Thymus (tissue), 11 donors: ENCODE results near the gene PRLR. TPM values are rescaled to one million over a fixed set of nuclear protein-coding genes. Genes with fewer than 3 reads are reported as not detected.

Experiments
- DNase-seq, 9 donors: peaks; one replicate each; pipeline ENCODE4 v3.0.0-alpha.2; 2013; ENCODE audit warnings: low spot score in 9 of 9, low read depth in 6 of 9, missing footprints in 1 of 9
- H3K27ac ChIP-seq, 2 donors: one replicate each; pipeline ENCODE4 v1.5.1; 2013; ENCODE audit warnings: control low read depth in 1 of 2, low read depth in 1 of 2, low read length in 1 of 2, mild to moderate bottlenecking in 1 of 2, moderate library complexity in 1 of 2
- H3K27me3 ChIP-seq, 2 donors: one replicate each; pipeline ENCODE4 v1.5.1; 2013; ENCODE audit warnings: low read length in 1 of 2; ENCODE audit not compliant: control insufficient read depth in 2 of 2, insufficient read depth in 1 of 2
- H3K36me3 ChIP-seq, 2 donors: one replicate each; pipeline ENCODE4 v1.5.1; 2013; ENCODE audit warnings: low read length in 1 of 2, mild to moderate bottlenecking in 1 of 2, moderate library complexity in 1 of 2; ENCODE audit not compliant: control insufficient read depth in 2 of 2, insufficient read depth in 2 of 2
- H3K4me1 ChIP-seq, 2 donors: one replicate each; pipeline ENCODE4 v1.5.1; 2013; ENCODE audit warnings: low read length in 2 of 2; ENCODE audit not compliant: control insufficient read depth in 2 of 2, insufficient read depth in 2 of 2
- H3K4me3 ChIP-seq, 2 donors: one replicate each; pipeline ENCODE4 v1.5.1; 2013; ENCODE audit warnings: low read length in 2 of 2, control low read depth in 1 of 2, mild to moderate bottlenecking in 1 of 2
- H3K9me3 ChIP-seq, 2 donors: one replicate each; pipeline ENCODE4 v1.5.1; 2013; ENCODE audit warnings: low read length in 1 of 2, mild to moderate bottlenecking in 1 of 2; ENCODE audit not compliant: control insufficient read depth in 2 of 2, insufficient read depth in 1 of 2
- WGBS: extraction: QIAGEN DNeasy Blood & Tissue Kit; methylation state at CpG from one replicate; pipeline ENCODE4 v1.1.7; 2013; 5-methylcytosine and 5-hydroxymethylcytosine counted together
- polyA plus RNA-seq: library from polyadenylated mRNA; stranded (reverse); fragments of 200-250 nt; gene quantifications from one replicate; pipeline ENCODE4 v1.2.3, GENCODE V29; 2013
- total RNA-seq: library from RNA; stranded (reverse); fragments of 120-200 nt; gene quantifications from one replicate; pipeline ENCODE4 v1.2.4, GENCODE V29; 2013
- donor health status: healthy.

Gene PRLR
- total and polyA plus RNA-seq, 2 donors: 0.75 to 1.7 TPM

GRCh38 chr5:35089334-35090314 is 140.7 kb downstream of the PRLR start:
- peak in 8 of 9 donors; percentile 12 to 67 (median 38) for DNase-seq
- Histone ChIP-seq H3K27ac (no peak overlapping the region), H3K36me3 (no peaks in the 10 kb centered on the region), H3K4me1 (no peaks in the 10 kb centered on the region), H3K4me3 (no peak overlapping the region), H3K27me3 (peaks cover 0 to 2% of the 10 kb centered on the region in 2 donors), H3K9me3 (no peaks in the 10 kb centered on the region)
- WGBS: 74% methylated on average over 7 of the region's 7 CpGs

- 85% methylated on average over 3 of the region's 3 CpGs for WGBS
- Histone ChIP-seq H3K4me3 (no peak overlapping the region), H3K27ac (no peak overlapping the region), H3K4me1 (no peaks in the 10 kb centered on the region), H3K27me3 (peaks cover 0 to 2% of the 10 kb centered on the region in 2 donors), H3K36me3 (no peaks in the 10 kb centered on the region), H3K9me3 (no peaks in the 10 kb centered on the region)
- no peak for DNase-seq
Observed at GRCh38 chr5:35087991-35088390, 142.3 kb downstream of the PRLR start.

- no peaks in the 10 kb centered on the region for H3K4me1 ChIP-seq
- no peaks in the 10 kb centered on the region for H3K36me3 ChIP-seq
- no peak overlapping the region for H3K27ac ChIP-seq
- H3K9me3 ChIP-seq: no peaks in the 10 kb centered on the region
- H3K27me3 ChIP-seq: peaks cover 0 to 2% of the 10 kb centered on the region in 2 donors
- H3K4me3 ChIP-seq: no peak overlapping the region
- DNase-seq: no peak
- WGBS: 96% methylated on average over 3 of the region's 3 CpGs
Observed at GRCh38 chr5:35083150-35083549, 147.1 kb downstream of the PRLR start.

GRCh38 chr5:35082530-35082929 is 147.8 kb downstream of the PRLR start:
- no peak for DNase-seq
- H3K4me1 ChIP-seq: no peaks in the 10 kb centered on the region
- WGBS: 92% methylated on average over 3 of the region's 3 CpGs
- no peaks in the 10 kb centered on the region for H3K36me3 ChIP-seq
- H3K27me3 ChIP-seq: no peaks in the 10 kb centered on the region
- H3K4me3 ChIP-seq: no peak overlapping the region
- H3K27ac ChIP-seq: no peak overlapping the region
- H3K9me3 ChIP-seq: no peaks in the 10 kb centered on the region

GRCh38 chr5:35081134-35081533 is 149.2 kb downstream of the PRLR start:
- no peaks in the 10 kb centered on the region for H3K4me1 ChIP-seq
- DNase-seq: no peak
- H3K27ac ChIP-seq: no peak overlapping the region
- no peaks in the 10 kb centered on the region for H3K36me3 ChIP-seq
- no peaks in the 10 kb centered on the region for H3K27me3 ChIP-seq
- no peaks in the 10 kb centered on the region for H3K9me3 ChIP-seq
- WGBS: 95% methylated on average over 6 of the region's 6 CpGs
- H3K4me3 ChIP-seq: no peak overlapping the region

GRCh38 chr5:35073160-35073559 is 157.1 kb downstream of the PRLR start:
- no peaks in the 10 kb centered on the region for H3K9me3 ChIP-seq
- WGBS: 89% methylated on average over 4 of the region's 4 CpGs
- DNase-seq: no peak
- no peaks in the 10 kb centered on the region for H3K36me3 ChIP-seq
- no peak overlapping the region for H3K4me3 ChIP-seq
- H3K27me3 ChIP-seq: no peaks in the 10 kb centered on the region
- no peak overlapping the region for H3K27ac ChIP-seq
- no peaks in the 10 kb centered on the region for H3K4me1 ChIP-seq

GRCh38 chr5:35069188-35069587 is 161.1 kb downstream of the PRLR start:
- no peak for DNase-seq
- H3K4me1 ChIP-seq: no peaks in the 10 kb centered on the region
- no peaks in the 10 kb centered on the region for H3K27me3 ChIP-seq
- no peak overlapping the region for H3K4me3 ChIP-seq
- 93% methylated on average over 1 of the region's 1 CpG for WGBS
- no peaks in the 10 kb centered on the region for H3K36me3 ChIP-seq
- no peak overlapping the region for H3K27ac ChIP-seq
- H3K9me3 ChIP-seq: no peaks in the 10 kb centered on the region

- H3K9me3 ChIP-seq: no peaks in the 10 kb centered on the region
- DNase-seq: no peak
- H3K4me3 ChIP-seq: no peak overlapping the region
- no peaks in the 10 kb centered on the region for H3K4me1 ChIP-seq
- H3K27ac ChIP-seq: no peak overlapping the region
- H3K27me3 ChIP-seq: no peaks in the 10 kb centered on the region
- H3K36me3 ChIP-seq: no peaks in the 10 kb centered on the region
- WGBS: 96% methylated on average over 2 of the region's 2 CpGs
Observed at GRCh38 chr5:35067985-35068384, 162.3 kb downstream of the PRLR start.

GRCh38 chr5:35066260-35066795 is 164.0 kb downstream of the PRLR start:
- Histone ChIP-seq H3K4me3 (no peak overlapping the region), H3K36me3 (no peaks in the 10 kb centered on the region), H3K4me1 (no peaks in the 10 kb centered on the region), H3K9me3 (no peaks in the 10 kb centered on the region), H3K27ac (no peak overlapping the region), H3K27me3 (no peaks in the 10 kb centered on the region)
- no peak for DNase-seq
- 95% methylated on average over 5 of the region's 5 CpGs for WGBS
